ENCODE results near the gene PPIP5K2. TPM values are rescaled to one million over a fixed set of nuclear protein-coding genes. Genes with fewer than 3 reads are reported as not detected.

The PPIP5K2 gene
- total RNA-seq, 6 experiments from 2014 or later: 19.4 to 30.6 (median 26.3) TPM

DNA sequence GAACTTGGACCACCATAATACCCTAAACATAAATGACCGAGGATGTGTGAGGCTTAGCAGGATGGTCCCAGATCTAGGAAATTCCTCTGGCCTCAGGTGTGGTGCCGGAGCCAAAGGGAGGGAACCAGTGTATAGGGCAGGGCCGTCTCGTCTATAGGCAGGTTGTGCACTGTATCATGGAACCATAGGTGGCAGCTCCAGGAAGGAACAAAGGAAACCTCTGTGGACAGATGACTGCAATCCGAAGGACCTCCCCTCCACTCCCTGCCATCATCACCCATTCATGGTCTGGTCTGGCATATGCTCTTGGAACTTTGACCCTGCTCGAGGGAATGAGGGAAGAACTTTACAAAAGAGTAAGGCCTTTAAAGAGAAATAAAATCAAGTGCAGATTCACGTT, 135.6 kb downstream of the PPIP5K2 start:
- WGBS (ENCODE audit: insufficient coverage, low coverage, low lambda C conversion rate, missing lambda C conversion rate): 84% methylated on average over 4 of the region's 7 CpGs
- ATAC-seq (no peak), DNase-seq (no peak)
- Histone ChIP-seq H3K9me3 (no peaks in the 10 kb centered on the region), H3K27ac (no peak overlapping the region), H3K36me3 (no peaks in the 10 kb centered on the region), H3K27me3 (no peaks in the 10 kb centered on the region), H3K4me1 (peaks cover 0 to 3% (median 0%) of the 10 kb centered on the region in 4 donors), H3K4me3 (no peak overlapping the region)
- intact Hi-C loops (cut with DNase I): no loop called here
- TF ChIP-seq, protein P1, sequence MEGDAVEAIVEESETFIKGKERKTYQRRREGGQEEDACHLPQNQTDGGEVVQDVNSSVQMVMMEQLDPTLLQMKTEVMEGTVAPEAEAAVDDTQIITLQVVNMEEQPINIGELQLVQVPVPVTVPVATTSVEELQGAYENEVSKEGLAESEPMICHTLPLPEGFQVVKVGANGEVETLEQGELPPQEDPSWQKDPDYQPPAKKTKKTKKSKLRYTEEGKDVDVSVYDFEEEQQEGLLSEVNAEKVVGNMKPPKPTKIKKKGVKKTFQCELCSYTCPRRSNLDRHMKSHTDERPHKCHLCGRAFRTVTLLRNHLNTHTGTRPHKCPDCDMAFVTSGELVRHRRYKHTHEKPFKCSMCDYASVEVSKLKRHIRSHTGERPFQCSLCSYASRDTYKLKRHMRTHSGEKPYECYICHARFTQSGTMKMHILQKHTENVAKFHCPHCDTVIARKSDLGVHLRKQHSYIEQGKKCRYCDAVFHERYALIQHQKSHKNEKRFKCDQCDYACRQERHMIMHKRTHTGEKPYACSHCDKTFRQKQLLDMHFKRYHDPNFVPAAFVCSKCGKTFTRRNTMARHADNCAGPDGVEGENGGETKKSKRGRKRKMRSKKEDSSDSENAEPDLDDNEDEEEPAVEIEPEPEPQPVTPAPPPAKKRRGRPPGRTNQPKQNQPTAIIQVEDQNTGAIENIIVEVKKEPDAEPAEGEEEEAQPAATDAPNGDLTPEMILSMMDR (IDR thresholded peaks at IDR 0.05): no peak
- TF ChIP-seq POLR2A (IDR thresholded peaks at IDR 0.05): no peak

DNA sequence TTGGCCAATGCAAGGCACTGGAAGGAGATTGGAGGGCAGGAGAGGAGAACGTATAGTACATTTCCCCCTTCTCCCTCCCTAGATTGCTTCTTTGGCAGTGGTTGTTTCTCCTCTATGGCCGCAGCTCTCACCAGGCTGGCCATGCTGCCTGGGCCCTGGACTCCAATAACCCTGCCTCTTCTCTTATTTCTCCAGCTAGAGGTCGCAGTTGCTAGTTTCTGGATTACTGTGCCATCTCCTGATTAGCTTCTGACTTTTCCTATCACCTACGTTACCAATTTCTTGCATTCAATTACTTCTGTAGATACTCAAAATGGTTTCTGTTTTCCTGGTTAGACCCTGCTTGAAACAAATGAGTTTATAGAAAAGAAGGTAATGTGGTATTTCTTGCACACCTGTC, 136.1 kb downstream of the PPIP5K2 start:
- H3K36me3 ChIP-seq: no peaks in the 10 kb centered on the region
- ATAC-seq (no peak), DNase-seq (no peak)
- no peaks in the 10 kb centered on the region for H3K27me3 ChIP-seq
- H3K4me3 ChIP-seq: no peak overlapping the region
- TF ChIP-seq, protein P1 (IDR thresholded peaks at IDR 0.05): no peak
- no peak for TF ChIP-seq POLR2A (IDR thresholded peaks at IDR 0.05)
- 54% methylated on average over 4 of the region's 4 CpGs for WGBS (ENCODE audit: insufficient coverage, low coverage, low lambda C conversion rate, missing lambda C conversion rate)
- no peaks in the 10 kb centered on the region for H3K9me3 ChIP-seq
- peaks cover 0 to 3% (median 0%) of the 10 kb centered on the region in 4 donors for H3K4me1 ChIP-seq
- H3K27ac ChIP-seq: no peak overlapping the region
- intact Hi-C loops (cut with DNase I): no loop called here

DNA sequence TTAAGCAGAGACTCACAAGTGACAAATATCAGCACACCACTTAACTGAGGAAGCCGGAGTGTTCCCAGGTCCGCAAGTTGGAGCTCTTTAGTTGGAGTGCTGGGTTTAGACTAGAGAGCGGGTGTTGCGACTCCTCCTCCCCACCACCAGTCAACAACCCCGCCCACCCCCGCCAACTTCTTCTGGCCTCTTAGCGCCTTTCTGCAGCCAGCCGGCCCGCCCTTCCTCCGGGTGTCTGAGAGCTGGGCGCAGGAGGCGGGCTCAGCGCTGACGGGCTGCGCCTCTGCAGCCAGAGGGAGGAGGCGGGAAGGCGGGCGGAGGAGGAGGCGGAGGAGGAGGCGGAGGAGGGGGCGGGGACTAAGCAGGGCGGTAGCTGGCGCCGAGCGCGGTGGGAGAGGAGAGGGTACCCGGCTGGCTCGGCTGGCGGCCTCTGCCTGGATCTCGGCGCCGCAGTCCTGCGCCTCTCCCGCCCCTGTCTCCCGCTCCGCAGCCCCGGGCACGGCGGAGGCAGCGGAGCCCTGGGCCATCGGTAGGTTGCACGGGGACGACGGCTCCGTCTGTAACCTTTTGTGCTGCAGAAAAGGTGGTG, 138.4 kb downstream of the PPIP5K2 start, which contains the start of gene MACIR:
Gene MACIR, plus strand, starts transcription at position 396 of the 589 bp plus-strand sequence. CDS start 17,157 bp downstream, outside the sequence.
- Histone ChIP-seq H3K9me3 (no peaks in the 10 kb centered on the region), H3K36me3 (no peaks in the 10 kb centered on the region), H3K27ac (peak within 1 kb of the TSS; percentile 41 to 65 (median 56)), H3K4me3 (peak within 1 kb of the TSS; percentile 71 to 80 (median 72)), H3K4me1 (peaks cover 0 to 3% (median 0%) of the 10 kb centered on the region in 4 donors), H3K27me3 (no peaks in the 10 kb centered on the region)
- WGBS (ENCODE audit: insufficient coverage, low coverage, low lambda C conversion rate, missing lambda C conversion rate): 0% methylated on average over 10 of the region's 45 CpGs
- TF ChIP-seq POLR2A (IDR thresholded peaks at IDR 0.05): peak; percentile 66
- TF ChIP-seq, protein P1 (IDR thresholded peaks at IDR 0.05): no peak
- DNase-seq (peak; percentile 96 to 99 (median 99)), ATAC-seq (peak; percentile 96 to 99 (median 98))
- intact Hi-C loops (cut with DNase I): no loop called here

DNA sequence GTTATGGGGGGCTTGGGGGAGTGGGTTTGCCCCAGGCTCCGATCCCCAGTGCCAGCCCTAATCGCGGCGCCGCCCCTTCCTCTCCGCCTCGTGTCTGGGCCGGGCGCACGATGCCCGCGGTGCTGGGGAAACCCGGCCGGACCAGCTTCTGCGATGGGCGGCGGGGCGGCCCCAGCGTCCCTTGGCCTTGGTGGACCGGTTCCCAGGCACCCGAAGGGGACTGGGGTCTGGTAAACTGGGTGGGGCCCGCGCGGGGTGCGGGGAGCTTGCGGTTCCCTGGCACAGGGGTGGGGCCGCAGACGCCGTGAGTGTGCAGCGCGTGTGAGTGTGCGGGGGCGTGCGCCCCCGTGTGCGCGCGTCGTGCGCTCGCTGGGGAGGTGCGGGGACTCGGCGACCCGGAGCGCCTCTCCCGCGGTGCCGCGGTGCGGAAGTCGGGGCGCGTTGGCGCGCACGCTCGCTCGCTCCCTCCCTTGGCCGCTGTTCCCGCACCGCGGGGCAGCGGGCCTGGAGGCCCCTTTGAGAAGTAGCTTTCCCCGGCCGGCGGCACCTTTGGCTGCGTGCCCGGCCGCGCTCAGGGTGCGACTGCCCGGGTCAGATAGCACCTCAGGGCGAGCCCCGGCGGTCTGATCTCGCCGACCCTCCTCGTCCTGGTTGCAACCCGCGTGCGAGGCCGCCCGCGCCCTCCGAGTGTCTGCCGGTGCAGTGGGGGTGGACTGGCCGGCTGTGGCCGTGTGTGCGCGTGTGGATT, 139.0 kb downstream of the PPIP5K2 start:
- TF ChIP-seq POLR2A (IDR thresholded peaks at IDR 0.05): no peak
- TF ChIP-seq, protein P1 (IDR thresholded peaks at IDR 0.05): no peak
- H3K9me3 ChIP-seq: no peaks in the 10 kb centered on the region
- DNase-seq (peak; percentile 63 to 72 (median 69)), ATAC-seq (peak; percentile 35 to 45 (median 40))
- H3K36me3 ChIP-seq: no peaks in the 10 kb centered on the region
- peak overlapping the region; percentile 71 to 80 (median 72) for H3K4me3 ChIP-seq
- H3K27me3 ChIP-seq: no peaks in the 10 kb centered on the region
- intact Hi-C loops (cut with DNase I): no loop called here
- no CpG with 5 or more reads among the region's 91 CpGs for WGBS (ENCODE audit: insufficient coverage, low coverage, low lambda C conversion rate, missing lambda C conversion rate)
- peaks cover 0 to 3% (median 0%) of the 10 kb centered on the region in 4 donors for H3K4me1 ChIP-seq
- H3K27ac ChIP-seq: peak overlapping the region; percentile 41 to 65 (median 56)

Data from right lobe of liver (tissue), 6 donors.